T-helper 1 cell treated with Interleukin-12 subunit alpha and Interleukin-12 subunit beta and Interleukin-4 antibody, amounts not matched to agents 30 μg/mL and 1 μg/mL, for 36 hours (primary cell): ENCODE data around the gene USP37.

Experiments
- H3K27ac Mint-ChIP-seq: one replicate; pipeline ENCODE4 v1.8.0; 2021; ENCODE audit warnings: mild to moderate bottlenecking, mixed read lengths
- H3K27me3 Mint-ChIP-seq: one replicate; pipeline ENCODE4 v1.8.0; 2021; ENCODE audit warnings: low read depth, mixed read lengths
- H3K36me3 Mint-ChIP-seq: one replicate; pipeline ENCODE4 v1.8.0; 2021; ENCODE audit warnings: low read depth, mixed read lengths
- H3K4me1 Mint-ChIP-seq: one replicate; pipeline ENCODE4 v1.8.0; 2021; ENCODE audit warnings: low read depth, mixed read lengths
- H3K4me3 Mint-ChIP-seq: one replicate; pipeline ENCODE4 v1.8.0; 2021; ENCODE audit warnings: mild to moderate bottlenecking, moderate library complexity, mixed read lengths
- H3K9me3 Mint-ChIP-seq: one replicate; pipeline ENCODE4 v1.8.0; 2021; ENCODE audit warnings: mixed read lengths

USP37 gene

DNA sequence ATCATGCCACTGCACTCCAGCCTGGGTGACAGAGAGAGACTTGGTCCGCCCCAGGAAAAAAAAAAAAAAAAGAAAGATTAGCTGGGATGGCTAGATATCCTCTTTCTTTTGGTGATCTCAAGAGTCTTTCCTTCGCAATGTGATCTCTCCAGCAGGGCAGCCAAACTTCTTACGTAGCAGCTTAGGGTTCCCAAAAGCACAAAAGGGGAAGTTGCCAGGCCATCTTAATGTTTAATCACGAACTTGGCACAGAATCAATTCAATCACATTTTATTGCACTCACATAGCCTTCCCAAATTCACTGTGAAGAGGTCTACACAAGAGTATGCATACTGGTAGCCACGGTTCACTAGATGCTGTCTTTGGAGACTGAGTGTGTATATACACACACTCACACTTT is 96.2 kb downstream of the USP37 start:
- peaks cover 33% of the 10 kb centered on the region for H3K36me3 Mint-ChIP-seq
- H3K9me3 Mint-ChIP-seq: no peaks in the 10 kb centered on the region
- no peaks in the 10 kb centered on the region for H3K27me3 Mint-ChIP-seq
- no peak overlapping the region for H3K27ac Mint-ChIP-seq
- H3K4me3 Mint-ChIP-seq: no peak overlapping the region
- peaks cover 9% of the 10 kb centered on the region for H3K4me1 Mint-ChIP-seq

DNA sequence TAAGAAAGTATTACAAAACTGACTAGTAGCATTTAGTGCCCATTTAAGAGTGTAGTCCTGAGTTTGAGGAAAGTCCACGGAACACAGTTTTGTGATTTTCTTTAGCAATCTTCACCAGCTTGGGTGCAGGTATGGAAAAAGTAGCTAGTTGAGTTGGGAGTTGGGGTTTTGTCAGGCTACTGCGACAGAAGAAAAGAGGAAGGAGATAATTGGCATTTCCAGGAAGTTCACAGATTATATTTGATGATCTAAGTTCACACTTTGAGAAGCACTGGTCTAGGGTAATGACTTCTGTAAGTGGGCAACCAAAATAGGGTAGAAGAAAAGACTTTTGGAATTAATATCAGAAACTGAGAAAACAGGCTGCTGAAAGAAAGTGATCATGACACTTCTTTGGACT is 97.1 kb downstream of the USP37 start:
- H3K27me3 Mint-ChIP-seq: no peaks in the 10 kb centered on the region
- peaks cover 12% of the 10 kb centered on the region for H3K4me1 Mint-ChIP-seq
- H3K9me3 Mint-ChIP-seq: no peaks in the 10 kb centered on the region
- H3K36me3 Mint-ChIP-seq: peaks cover 37% of the 10 kb centered on the region
- no peak overlapping the region for H3K4me3 Mint-ChIP-seq
- H3K27ac Mint-ChIP-seq: no peak overlapping the region

DNA sequence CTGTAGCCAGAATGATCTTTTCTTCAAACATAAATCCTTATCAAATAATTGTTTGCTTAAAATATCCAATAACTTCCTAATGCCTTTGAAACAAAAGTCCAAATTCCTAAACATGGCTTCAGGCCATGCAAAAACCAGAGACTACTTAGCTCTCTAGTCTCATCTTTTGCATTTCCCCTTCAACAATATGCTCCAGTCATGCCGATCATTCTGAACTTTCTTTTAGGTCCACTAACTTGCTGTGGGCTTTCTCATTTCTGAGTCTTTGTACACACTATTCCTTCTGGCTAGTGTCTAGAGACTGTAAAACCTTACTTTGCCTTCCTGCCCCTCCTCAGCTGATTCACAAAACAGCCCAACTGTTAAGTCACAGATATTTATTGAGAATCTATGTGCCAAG is 97.7 kb downstream of the USP37 start:
- Mint-ChIP-seq H3K4me3 (no peak overlapping the region), H3K27ac (no peak overlapping the region), H3K9me3 (no peaks in the 10 kb centered on the region), H3K36me3 (peaks cover 39% of the 10 kb centered on the region), H3K4me1 (peaks cover 12% of the 10 kb centered on the region), H3K27me3 (no peaks in the 10 kb centered on the region)

DNA sequence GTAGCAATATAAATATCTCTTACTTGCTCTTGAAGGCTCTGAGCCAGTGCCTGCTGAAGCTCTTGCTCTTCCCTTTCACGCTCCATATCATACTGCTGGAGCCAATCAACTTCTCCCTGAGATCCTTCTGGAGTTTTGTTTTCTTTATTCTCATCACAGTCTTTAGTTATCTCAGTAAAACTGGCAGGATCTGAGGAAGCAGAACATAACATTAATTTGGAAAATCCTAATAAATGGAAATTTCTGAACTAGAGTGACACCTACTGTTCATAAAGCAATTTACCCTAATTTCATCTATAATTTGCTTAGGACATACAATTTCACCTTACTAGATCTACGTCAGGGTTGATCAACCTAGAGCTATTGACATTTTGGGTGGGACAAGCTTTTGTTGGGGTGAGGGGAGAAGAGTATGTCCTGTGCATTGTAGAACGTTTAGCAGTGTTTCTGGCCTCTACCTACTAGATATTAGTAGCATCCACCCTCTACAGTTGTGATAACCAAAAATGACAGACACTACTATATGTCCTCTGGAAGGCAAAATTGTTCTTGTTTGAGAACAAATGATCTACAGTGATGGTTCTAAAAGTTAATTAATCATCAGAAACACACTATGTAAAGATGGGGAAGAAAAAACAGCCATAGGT is 102.0 kb downstream of the USP37 start:
- Mint-ChIP-seq H3K9me3 (no peaks in the 10 kb centered on the region), H3K27ac (no peak overlapping the region), H3K27me3 (no peaks in the 10 kb centered on the region), H3K4me1 (peaks cover 5% of the 10 kb centered on the region), H3K36me3 (peaks cover 38% of the 10 kb centered on the region), H3K4me3 (no peak overlapping the region)

DNA sequence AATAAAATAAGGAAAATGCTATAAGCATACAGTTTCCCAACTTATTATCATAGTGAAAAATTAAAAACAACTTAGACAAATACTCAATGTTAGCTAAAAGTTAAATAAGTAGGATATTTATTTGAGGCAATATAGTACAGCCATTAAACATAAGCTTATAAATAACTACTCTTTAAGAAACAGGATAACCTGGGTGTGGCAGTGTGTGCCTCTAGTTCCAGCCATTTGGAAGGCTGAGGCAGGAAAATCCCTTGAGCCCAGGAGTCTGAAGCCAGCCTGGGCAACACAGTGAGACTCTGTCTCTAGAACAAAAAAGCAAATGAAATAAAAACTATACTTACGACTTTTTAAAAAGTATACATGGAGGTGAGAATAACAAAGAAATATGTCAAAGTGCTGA is 109.6 kb downstream of the USP37 start:
- Mint-ChIP-seq H3K27ac (no peak overlapping the region), H3K36me3 (peaks cover 47% of the 10 kb centered on the region), H3K4me1 (no peaks in the 10 kb centered on the region), H3K4me3 (no peak overlapping the region), H3K27me3 (no peaks in the 10 kb centered on the region), H3K9me3 (peaks cover 10% of the 10 kb centered on the region)

DNA sequence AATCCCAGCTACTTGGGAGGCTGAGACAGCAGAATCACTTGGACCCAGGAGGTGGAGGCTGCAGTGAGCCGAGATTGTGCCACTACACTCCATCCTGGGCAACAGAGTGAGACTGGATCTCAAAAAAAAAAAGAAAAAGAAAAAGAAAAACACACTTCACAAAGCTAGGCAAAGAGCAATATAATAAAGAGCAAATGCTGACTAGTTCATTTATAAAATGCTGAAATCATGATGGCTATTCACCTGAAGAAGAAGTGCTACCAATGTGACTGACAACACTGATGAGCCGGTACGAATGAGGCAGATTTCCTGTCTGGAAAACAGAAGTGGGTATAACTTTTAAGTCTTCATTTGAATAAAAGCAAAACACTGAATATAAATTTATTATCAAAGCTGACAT is 111.3 kb downstream of the USP37 start:
- H3K4me1 Mint-ChIP-seq: no peaks in the 10 kb centered on the region
- no peaks in the 10 kb centered on the region for H3K27me3 Mint-ChIP-seq
- no peak overlapping the region for H3K4me3 Mint-ChIP-seq
- peaks cover 45% of the 10 kb centered on the region for H3K36me3 Mint-ChIP-seq
- no peak overlapping the region for H3K27ac Mint-ChIP-seq
- H3K9me3 Mint-ChIP-seq: peaks cover 10% of the 10 kb centered on the region

DNA sequence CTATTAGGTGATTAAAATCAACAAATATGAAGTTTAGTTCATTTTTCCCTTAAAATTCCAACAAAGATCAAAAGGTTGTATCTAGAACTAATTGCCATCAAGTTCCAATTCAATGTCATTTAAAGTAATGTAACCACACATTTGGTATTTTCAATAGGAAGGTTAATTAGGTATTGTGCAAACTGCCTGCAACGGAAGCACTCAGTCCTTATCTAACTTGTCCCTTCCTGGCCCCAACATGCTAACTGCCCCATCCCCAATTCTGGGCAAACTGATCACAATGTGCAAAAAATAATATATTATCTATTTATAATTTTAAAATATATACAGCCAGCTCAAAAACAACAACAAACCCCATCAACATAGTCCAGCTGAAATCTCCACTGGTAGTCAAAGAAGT is 116.1 kb downstream of the USP37 start:
- no peaks in the 10 kb centered on the region for H3K27me3 Mint-ChIP-seq
- H3K36me3 Mint-ChIP-seq: peaks cover 51% of the 10 kb centered on the region

DNA sequence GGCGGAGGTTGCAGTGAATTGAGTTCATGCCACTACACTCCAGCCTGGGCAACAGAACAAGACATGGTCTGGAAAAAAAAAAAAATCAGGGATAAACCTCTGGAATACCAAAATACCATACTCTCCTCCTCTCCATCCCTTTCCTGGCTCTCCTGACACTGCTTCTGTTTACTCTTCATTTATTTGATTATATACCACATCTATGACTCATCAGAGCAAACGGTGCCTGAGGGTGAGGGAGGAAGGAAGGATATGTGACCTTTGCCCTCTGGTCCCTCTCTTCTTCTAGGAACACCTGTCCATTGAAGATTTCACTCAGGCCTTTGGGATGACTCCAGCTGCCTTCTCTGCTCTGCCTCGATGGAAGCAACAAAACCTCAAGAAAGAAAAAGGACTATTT is 119.2 kb downstream of the USP37 start:
- no peaks in the 10 kb centered on the region for H3K27me3 Mint-ChIP-seq
- peaks cover 24% of the 10 kb centered on the region for H3K36me3 Mint-ChIP-seq
- no peak overlapping the region for H3K4me3 Mint-ChIP-seq
- no peaks in the 10 kb centered on the region for H3K9me3 Mint-ChIP-seq
- H3K4me1 Mint-ChIP-seq: peaks cover 2% of the 10 kb centered on the region
- H3K27ac Mint-ChIP-seq: peak overlapping the region; percentile 55

More for the DNA sequence above, 116.1 kb downstream of the USP37 start:
- H3K27ac Mint-ChIP-seq: no peak overlapping the region
- H3K4me3 Mint-ChIP-seq: no peak overlapping the region
- H3K4me1 Mint-ChIP-seq: peaks cover 2% of the 10 kb centered on the region
- peaks cover 10% of the 10 kb centered on the region for H3K9me3 Mint-ChIP-seq

DNA sequence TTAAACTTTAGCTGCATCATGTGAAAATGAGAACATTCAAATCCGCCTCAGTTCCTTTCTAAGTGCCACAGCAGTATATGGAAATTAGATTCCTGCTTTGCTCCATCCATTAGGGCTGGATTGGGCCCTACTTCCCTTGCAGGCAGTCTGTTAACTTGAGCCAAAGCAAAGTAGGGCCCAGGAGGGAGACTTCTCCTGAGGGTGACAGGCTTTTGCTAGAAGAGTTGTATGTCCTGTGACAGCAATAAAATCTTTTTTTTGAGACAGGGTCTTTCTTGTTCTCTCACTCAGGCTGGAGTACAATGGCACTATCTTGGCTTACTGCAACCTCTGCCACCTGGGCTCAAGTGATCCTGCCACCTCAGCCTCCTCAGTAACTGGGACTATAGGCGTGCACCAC is 121.1 kb downstream of the USP37 start:
- no peaks in the 10 kb centered on the region for H3K9me3 Mint-ChIP-seq
- H3K27me3 Mint-ChIP-seq: no peaks in the 10 kb centered on the region
- H3K36me3 Mint-ChIP-seq: peaks cover 15% of the 10 kb centered on the region
- H3K27ac Mint-ChIP-seq: no peak overlapping the region
- H3K4me1 Mint-ChIP-seq: peaks cover 2% of the 10 kb centered on the region
- no peak overlapping the region for H3K4me3 Mint-ChIP-seq

DNA sequence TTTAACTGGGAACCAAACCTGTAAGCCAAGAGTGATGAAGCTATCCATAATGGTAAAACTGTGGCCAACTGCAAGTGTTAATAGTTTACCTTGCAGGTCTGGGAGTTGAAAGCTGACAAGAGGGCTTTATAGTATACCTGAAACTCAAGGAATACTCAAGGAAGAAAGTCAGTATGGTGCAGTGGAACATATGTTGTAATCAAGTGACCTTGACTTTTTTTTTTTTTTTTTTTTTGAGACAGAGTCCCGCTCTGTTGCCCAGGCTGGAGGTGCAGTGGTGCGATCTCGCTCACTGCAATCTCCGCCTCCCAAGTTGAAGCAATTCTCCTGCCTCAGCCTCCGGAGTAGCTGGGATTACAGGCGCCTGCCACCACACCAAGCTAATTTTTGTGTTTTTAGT is 121.6 kb downstream of the USP37 start:
- no peaks in the 10 kb centered on the region for H3K9me3 Mint-ChIP-seq
- no peak overlapping the region for H3K4me3 Mint-ChIP-seq
- peaks cover 2% of the 10 kb centered on the region for H3K4me1 Mint-ChIP-seq
- H3K27ac Mint-ChIP-seq: no peak overlapping the region
- H3K27me3 Mint-ChIP-seq: no peaks in the 10 kb centered on the region
- H3K36me3 Mint-ChIP-seq: peaks cover 15% of the 10 kb centered on the region

DNA sequence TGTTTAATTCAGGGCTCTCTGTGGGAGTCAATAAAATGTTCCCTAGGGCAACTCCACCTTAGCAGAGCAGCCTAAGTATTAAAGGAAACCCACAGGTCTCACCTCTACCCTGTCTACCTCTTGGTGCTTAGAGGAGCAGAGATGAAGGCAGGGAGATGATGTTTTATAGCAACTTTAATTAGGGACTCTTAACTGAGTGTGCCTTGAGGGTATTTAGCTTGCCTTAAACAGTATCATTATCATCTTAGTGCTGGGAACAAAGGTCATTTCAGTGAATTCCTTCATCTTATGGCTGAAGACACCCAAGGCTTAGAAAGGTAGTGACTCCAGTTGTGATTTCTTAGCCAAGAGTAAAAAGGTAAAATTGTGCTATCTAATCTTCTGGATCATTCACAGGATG is 122.5 kb downstream of the USP37 start:
- peaks cover 2% of the 10 kb centered on the region for H3K4me1 Mint-ChIP-seq
- no peaks in the 10 kb centered on the region for H3K9me3 Mint-ChIP-seq
- peaks cover 14% of the 10 kb centered on the region for H3K36me3 Mint-ChIP-seq
- no peaks in the 10 kb centered on the region for H3K27me3 Mint-ChIP-seq
- H3K27ac Mint-ChIP-seq: no peak overlapping the region
- no peak overlapping the region for H3K4me3 Mint-ChIP-seq

DNA sequence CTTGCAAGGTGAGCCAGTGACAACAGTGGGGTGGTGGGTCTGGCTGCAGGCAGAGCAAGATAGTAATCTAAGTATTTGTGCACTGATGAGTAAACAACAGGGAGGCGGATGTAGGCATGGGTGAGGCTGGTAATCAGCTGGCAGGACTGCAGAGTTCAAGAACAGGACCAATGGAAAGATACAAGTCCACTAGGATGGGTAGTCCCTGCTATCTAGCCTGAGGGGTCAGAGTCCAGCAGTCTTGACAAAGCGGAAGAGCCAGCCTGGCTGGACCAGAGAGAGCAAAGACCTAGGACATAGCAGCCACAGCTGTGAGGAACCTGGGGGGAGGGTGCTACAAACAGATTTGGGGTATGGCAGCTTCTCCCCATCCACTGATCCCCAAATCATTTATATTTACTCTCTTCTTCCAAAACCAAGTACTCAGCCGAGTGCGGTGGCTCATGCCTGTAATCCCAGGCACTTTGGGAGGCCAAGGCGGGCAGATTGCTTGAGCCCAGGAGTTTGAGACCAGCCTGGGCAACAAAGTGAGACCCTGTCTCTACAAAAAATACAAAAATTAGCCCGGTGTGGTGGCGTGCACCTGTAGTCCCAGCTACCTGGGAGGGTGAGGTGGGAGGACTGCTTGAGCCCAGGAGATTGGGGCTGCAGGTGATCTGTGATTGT is 123.3 kb downstream of the USP37 start:
- no peaks in the 10 kb centered on the region for H3K9me3 Mint-ChIP-seq
- H3K4me3 Mint-ChIP-seq: no peak overlapping the region
- peaks cover 10% of the 10 kb centered on the region for H3K36me3 Mint-ChIP-seq
- peaks cover 2% of the 10 kb centered on the region for H3K4me1 Mint-ChIP-seq
- no peak overlapping the region for H3K27ac Mint-ChIP-seq
- H3K27me3 Mint-ChIP-seq: no peaks in the 10 kb centered on the region

DNA sequence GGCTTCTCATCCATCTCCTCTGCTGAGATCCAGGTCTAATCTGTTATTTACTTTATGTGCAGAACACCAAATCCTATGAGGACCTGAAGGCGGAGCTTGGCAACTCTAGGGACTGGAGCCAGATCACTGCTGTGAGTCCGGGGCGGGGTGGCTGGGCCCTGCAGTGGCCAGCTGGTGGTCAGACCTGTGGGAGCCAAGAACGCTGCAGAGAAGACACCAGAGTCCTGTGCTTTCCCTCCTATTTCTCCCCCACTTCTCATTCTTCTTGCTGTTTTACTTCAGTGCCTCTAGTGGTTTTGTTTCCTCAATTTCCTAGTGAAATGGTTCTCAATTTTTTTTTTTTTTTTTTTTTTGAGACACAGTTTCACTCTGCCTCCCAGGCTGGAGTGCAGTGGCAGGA is 129.6 kb downstream of the USP37 start:
- Mint-ChIP-seq H3K9me3 (no peaks in the 10 kb centered on the region), H3K4me1 (no peaks in the 10 kb centered on the region), H3K36me3 (no peaks in the 10 kb centered on the region), H3K27ac (no peak overlapping the region), H3K4me3 (no peak overlapping the region), H3K27me3 (peaks cover 4% of the 10 kb centered on the region)

DNA sequence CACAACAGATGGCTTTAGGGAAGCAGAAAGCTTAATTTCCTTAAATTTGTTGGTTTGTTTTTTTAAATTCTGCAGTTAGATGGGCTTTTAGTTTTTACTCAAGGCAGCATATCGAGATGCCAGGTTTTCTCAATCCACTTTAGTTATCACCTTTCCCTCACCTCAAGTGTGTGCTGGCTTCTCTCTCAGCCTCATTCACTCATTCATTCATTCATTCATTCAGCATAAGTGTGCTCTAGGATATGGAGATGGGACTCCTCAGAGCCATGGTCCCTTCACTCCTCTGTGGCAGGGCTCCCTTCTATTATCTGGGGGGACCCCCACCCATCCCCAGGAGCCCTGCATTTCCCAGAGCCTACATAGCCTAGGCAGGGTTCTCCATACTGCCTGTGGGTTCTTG is 130.2 kb downstream of the USP37 start:
- Mint-ChIP-seq H3K27me3 (peaks cover 4% of the 10 kb centered on the region), H3K4me3 (no peak overlapping the region), H3K9me3 (no peaks in the 10 kb centered on the region), H3K4me1 (no peaks in the 10 kb centered on the region), H3K27ac (no peak overlapping the region), H3K36me3 (no peaks in the 10 kb centered on the region)

DNA sequence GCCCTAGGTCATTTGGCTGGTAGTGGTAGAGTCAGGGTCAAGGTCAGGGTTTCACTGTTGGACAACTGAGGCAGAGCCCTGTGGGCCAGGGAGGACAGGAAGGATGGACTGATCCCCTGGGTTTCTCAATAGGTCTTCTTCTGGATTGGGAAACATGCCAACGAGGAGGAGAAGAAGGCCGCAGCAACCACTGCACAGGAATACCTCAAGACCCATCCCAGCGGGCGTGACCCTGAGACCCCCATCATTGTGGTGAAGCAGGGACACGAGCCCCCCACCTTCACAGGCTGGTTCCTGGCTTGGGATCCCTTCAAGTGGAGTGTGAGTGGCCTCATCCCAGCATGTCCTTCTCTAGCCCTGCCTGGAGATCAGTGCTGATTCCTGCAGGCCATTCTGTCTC is 131.2 kb downstream of the USP37 start:
- Mint-ChIP-seq H3K27me3 (peaks cover 4% of the 10 kb centered on the region), H3K36me3 (no peaks in the 10 kb centered on the region), H3K27ac (no peak overlapping the region), H3K4me1 (peaks cover 3% of the 10 kb centered on the region), H3K4me3 (no peak overlapping the region), H3K9me3 (no peaks in the 10 kb centered on the region)
